Activated CD8-positive, alpha-beta T cell treated with anti-CD3 and anti-CD28 coated beads for 36 hours (primary cell): ENCODE measurements around the gene MINDY3. TPM values are rescaled to one million over a fixed set of nuclear protein-coding genes. Genes with fewer than 3 reads are reported as not detected.

Experiments used
- ATAC-seq: fragments of 200-7000 bp; cut with Tn5 transposase; one replicate; pipeline ENCODE4 v1.10.0; 2021; ENCODE audit warnings: mild to moderate bottlenecking, moderate library complexity
- CTCF ChIA-PET: fragments of 350-600 bp; sonication (Branson Sonifier 250); formaldehyde crosslinking; loops from one replicate; lab custom pipeline; 2021; ENCODE audit warnings: antibody characterized with exemption; lab: Charles Lee
- POLR2A ChIA-PET: fragments of 350-600 bp; sonication (Branson Sonifier 250); formaldehyde crosslinking; loops from one replicate; lab custom pipeline; 2021; ENCODE audit warnings: antibody characterized with exemption; lab: Charles Lee
- DNase-seq: peaks from one replicate; pipeline ENCODE4 v3.0.0-alpha.2; 2020
- H3K27ac Mint-ChIP-seq: one replicate; pipeline ENCODE4 v1.8.0; 2021; ENCODE audit warnings: mild to moderate bottlenecking, mixed read lengths
- H3K27me3 Mint-ChIP-seq: one replicate; pipeline ENCODE4 v1.8.0; 2021; ENCODE audit warnings: mixed read lengths
- H3K36me3 Mint-ChIP-seq: one replicate; pipeline ENCODE4 v1.8.0; 2021; ENCODE audit warnings: low read depth, mixed read lengths
- H3K4me1 Mint-ChIP-seq: one replicate; pipeline ENCODE4 v1.8.0; 2021; ENCODE audit warnings: low read depth, mixed read lengths
- H3K4me3 Mint-ChIP-seq: one replicate; pipeline ENCODE4 v1.8.0; 2021; ENCODE audit warnings: mild to moderate bottlenecking, moderate library complexity, mixed read lengths
- H3K9me3 Mint-ChIP-seq: one replicate; pipeline ENCODE4 v1.8.0; 2021; ENCODE audit warnings: mixed read lengths
- intact Hi-C: fragments of 100-400 bp; cut with micrococcal nuclease; formaldehyde crosslinking; loops from one replicate; pipeline ENCODE4 v1.10.0; 2022
- total RNA-seq, 2 experiments: library from RNA; stranded (reverse); gene quantifications; one replicate each; pipeline ENCODE4 v1.2.3, GENCODE V29; 2021
- TF ChIP-seq, protein P1 (sequence below): fragments of 200-600 bp; IDR thresholded peaks from one replicate; pipeline ENCODE4 v1.8.0; 2022; ENCODE audit warnings: antibody characterized with exemption, mild to moderate bottlenecking

MINDY3 gene
- total RNA-seq, 2 experiments from 2014 or later = 12.0 to 14.6 TPM

DNA sequence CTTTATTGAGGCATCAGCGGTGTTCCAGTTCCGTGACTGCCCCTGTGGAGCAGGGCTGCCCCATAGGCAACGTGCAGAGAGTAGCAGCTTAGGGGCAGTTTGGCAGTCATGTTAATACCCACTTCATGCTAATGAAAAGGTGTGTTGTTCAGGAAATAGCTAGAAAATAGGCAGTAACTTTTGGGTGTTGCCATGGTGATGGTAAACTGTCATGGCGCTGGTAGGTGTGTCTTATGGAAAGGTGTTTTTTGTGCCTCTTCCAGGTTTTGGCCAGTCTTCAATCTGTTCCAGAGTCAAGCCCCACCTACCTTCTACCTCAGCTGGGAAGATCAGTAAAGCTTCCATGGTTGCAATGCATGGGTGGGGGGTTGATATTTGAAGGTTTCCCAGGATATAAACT lies 36.3 kb upstream of the MINDY3 start:
- Mint-ChIP-seq H3K4me1 (no peaks in the 10 kb centered on the region), H3K36me3 (no peaks in the 10 kb centered on the region), H3K4me3 (no peak overlapping the region), H3K9me3 (no peaks in the 10 kb centered on the region), H3K27ac (no peak overlapping the region), H3K27me3 (peaks cover 32% of the 10 kb centered on the region)
- intact Hi-C loops = no loop called here
- no peak for DNase-seq
- no peak for ATAC-seq
- TF ChIP-seq, protein P1, sequence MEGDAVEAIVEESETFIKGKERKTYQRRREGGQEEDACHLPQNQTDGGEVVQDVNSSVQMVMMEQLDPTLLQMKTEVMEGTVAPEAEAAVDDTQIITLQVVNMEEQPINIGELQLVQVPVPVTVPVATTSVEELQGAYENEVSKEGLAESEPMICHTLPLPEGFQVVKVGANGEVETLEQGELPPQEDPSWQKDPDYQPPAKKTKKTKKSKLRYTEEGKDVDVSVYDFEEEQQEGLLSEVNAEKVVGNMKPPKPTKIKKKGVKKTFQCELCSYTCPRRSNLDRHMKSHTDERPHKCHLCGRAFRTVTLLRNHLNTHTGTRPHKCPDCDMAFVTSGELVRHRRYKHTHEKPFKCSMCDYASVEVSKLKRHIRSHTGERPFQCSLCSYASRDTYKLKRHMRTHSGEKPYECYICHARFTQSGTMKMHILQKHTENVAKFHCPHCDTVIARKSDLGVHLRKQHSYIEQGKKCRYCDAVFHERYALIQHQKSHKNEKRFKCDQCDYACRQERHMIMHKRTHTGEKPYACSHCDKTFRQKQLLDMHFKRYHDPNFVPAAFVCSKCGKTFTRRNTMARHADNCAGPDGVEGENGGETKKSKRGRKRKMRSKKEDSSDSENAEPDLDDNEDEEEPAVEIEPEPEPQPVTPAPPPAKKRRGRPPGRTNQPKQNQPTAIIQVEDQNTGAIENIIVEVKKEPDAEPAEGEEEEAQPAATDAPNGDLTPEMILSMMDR = no peak
- ChIA-PET CTCF (interaction anchor here (1.1 to 1.5 kb wide), 3 partner anchors 17 to 458 kb away, joined by 3 read pairs; no protein-coding TSS in a partner anchor), POLR2A (no interaction called here)

DNA sequence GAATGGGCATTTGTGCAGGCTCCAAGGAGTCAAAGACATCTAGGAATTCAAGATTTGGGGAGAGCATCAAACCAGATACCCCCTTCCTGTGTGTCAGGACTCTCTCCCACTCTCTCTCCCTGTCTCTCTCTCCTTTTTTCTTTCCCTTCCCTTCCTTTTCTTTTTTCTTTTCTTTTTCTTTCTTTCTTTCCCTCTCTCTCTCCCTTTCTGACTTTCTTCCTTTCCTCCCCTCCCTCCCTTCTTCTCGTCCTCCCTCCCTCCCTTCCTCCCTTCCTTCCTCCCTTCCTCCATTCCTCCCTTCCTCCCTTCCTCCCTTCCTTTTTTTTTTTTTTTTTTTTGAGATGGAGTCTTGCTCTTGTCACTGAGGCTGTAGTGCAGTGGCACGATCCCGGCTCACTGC lies 24.1 kb upstream of the MINDY3 start:
- ChIA-PET CTCF (interaction anchor here (1.7 kb wide), 1 partner anchor 18 kb away, joined by 4 read pairs; no protein-coding TSS in a partner anchor), POLR2A (no interaction called here)
- no peak for DNase-seq
- no peak for ATAC-seq
- H3K4me1 Mint-ChIP-seq = no peaks in the 10 kb centered on the region
- no peaks in the 10 kb centered on the region for H3K9me3 Mint-ChIP-seq
- H3K4me3 Mint-ChIP-seq = no peak overlapping the region
- intact Hi-C loops = no loop called here
- no peak overlapping the region for H3K27ac Mint-ChIP-seq
- no peaks in the 10 kb centered on the region for H3K36me3 Mint-ChIP-seq
- peaks cover 22% of the 10 kb centered on the region for H3K27me3 Mint-ChIP-seq
- TF ChIP-seq, protein P1 = no peak

DNA sequence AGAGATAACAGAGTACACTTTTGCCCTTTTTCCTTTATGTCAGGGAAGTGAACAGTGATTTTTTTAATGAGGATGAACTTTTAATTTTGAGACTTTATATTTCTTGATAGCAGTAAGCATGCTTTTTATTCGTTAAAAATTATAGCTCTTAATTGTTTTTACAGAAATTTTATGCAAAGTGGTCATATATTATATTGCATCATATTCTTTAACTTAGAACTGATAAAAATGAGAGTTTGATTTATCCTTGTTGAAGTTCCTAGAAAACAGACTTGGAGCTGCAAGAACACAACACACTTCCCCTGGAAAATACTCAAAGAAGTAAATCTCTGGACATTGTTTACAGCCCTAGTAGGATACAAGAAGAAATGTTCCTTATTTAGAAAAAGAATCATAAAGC lies 21.2 kb upstream of the MINDY3 start:
- Mint-ChIP-seq H3K27me3 (peaks cover 24% of the 10 kb centered on the region), H3K4me3 (no peak overlapping the region), H3K27ac (no peak overlapping the region), H3K36me3 (no peaks in the 10 kb centered on the region), H3K9me3 (no peaks in the 10 kb centered on the region), H3K4me1 (no peaks in the 10 kb centered on the region)
- ATAC-seq (no peak), DNase-seq (no peak)
- TF ChIP-seq, protein P1 = no peak
- intact Hi-C loops = no loop called here
- ChIA-PET CTCF (interaction anchor here (1.3 kb wide), 1 partner anchor 21 kb away, joined by 8 read pairs; no protein-coding TSS in a partner anchor), POLR2A (no interaction called here)

DNA sequence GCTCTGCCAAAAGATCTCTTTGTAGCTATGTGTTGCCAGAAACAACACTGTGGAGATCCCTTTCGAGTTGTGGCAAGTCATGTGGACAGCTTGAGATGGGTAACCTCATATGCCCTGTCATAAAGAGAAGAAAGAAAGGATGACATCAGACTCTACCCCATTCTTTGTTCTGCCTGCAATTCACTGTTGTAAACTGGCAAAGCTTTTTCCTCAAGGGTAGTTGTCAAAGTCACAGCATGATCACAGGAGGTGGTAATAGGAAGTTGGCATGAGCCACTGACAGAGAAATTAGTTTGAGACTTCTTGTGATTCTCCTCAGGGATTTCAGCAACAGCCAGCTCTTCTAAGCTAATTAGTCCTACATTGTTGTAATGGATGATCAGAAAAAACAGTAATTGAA lies 19.4 kb upstream of the MINDY3 start:
- Mint-ChIP-seq H3K27ac (no peak overlapping the region), H3K27me3 (peaks cover 32% of the 10 kb centered on the region), H3K9me3 (no peaks in the 10 kb centered on the region), H3K36me3 (no peaks in the 10 kb centered on the region), H3K4me3 (no peak overlapping the region), H3K4me1 (no peaks in the 10 kb centered on the region)
- intact Hi-C loops = no loop called here
- ATAC-seq (no peak), DNase-seq (no peak)
- TF ChIP-seq, protein P1 = no peak
- POLR2A ChIA-PET = no interaction called here
- CTCF ChIA-PET = interaction anchor here (0.9 to 1.4 kb wide), 4 partner anchors 17 to 924 kb away, joined by 3 to 4 read pairs (median 3); no protein-coding TSS in a partner anchor

DNA sequence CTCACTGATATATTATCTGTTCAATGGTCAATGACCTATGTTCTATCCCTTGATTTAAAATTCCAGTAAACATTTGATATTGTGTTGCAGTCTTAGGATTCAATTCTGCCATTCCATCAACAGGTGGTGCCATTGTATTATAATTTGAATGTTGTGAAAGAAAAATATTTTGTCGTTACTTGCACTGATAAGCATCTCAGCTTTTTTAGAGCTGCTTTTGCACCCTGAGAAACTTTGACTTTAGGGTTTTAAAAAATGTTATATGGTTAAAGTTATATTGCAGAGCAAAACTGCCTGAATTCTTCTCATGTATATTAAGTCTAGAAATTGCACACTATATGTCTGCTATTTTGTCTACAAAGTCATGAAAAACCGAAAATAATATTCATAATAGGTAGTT lies 18.8 kb upstream of the MINDY3 start:
- no peaks in the 10 kb centered on the region for H3K4me1 Mint-ChIP-seq
- TF ChIP-seq, protein P1 = peak; percentile 61
- H3K27ac Mint-ChIP-seq = no peak overlapping the region
- ChIA-PET CTCF (interaction anchor here (0.9 to 1.4 kb wide), 4 partner anchors 18 to 924 kb away, joined by 3 to 4 read pairs (median 3); no protein-coding TSS in a partner anchor), POLR2A (no interaction called here)
- H3K4me3 Mint-ChIP-seq = no peak overlapping the region
- no peaks in the 10 kb centered on the region for H3K9me3 Mint-ChIP-seq
- DNase-seq (no peak), ATAC-seq (no peak)
- peaks cover 38% of the 10 kb centered on the region for H3K27me3 Mint-ChIP-seq
- no peaks in the 10 kb centered on the region for H3K36me3 Mint-ChIP-seq
- intact Hi-C loops = no loop called here
